Transverse colon (tissue), 4 donors: Measurements from ENCODE around the gene INPP5K.
"Not testable (repeated sequence)": the region's sequence is repeated elsewhere in the genome, so short reads cannot be mapped to it uniquely, and the experiment has no call there.

Experiments used
- CTCF ChIP-seq, 5 experiments: fragments of 200-600 bp in 3 of 5; fragments of 450-650 bp in 2 of 5; sonication (generic) in 3 of 5; IDR thresholded peaks; 1 replicate in 2 of 5; 2 replicates in 3 of 5; pipeline ENCODE4 v1.5.1; 2016 to 2017; ENCODE audit warnings: antibody characterized with exemption in 5 of 5, inconsistent platforms in 3 of 5, mild to moderate bottlenecking in 2 of 5, moderate library complexity in 1 of 5
- EP300 ChIP-seq: sonication (generic); formaldehyde crosslinking; IDR thresholded peaks from one replicate; pipeline ENCODE4 v1.6.1; 2017; ENCODE audit warnings: antibody characterized with exemption, low read depth
- POLR2A ChIP-seq: fragments of 450-650 bp; IDR thresholded peaks from one replicate; pipeline ENCODE4 v1.6.1; 2016; ENCODE audit warnings: antibody characterized with exemption, mild to moderate bottlenecking, moderate library complexity
- POLR2AphosphoS5 ChIP-seq, 3 donors: sonication (generic); formaldehyde crosslinking; IDR thresholded peaks; one replicate each; pipeline ENCODE4 v1.6.1; 2016; ENCODE audit warnings: antibody characterized with exemption in 3 of 3

- TF ChIP-seq CTCF (IDR thresholded peaks at IDR 0.05); POLR2A; EP300: not testable (repeated sequence)
- peak in 1 of 3 donors; percentile 25 for TF ChIP-seq POLR2AphosphoS5 (IDR thresholded peaks at IDR 0.05)
These were observed 62.7 kb downstream of the INPP5K start for GRCh38 chr17:1453694-1454093.
